ENCODE data around the gene AKIRIN2. TPM values are rescaled to one million over a fixed set of nuclear protein-coding genes. Genes with fewer than 3 reads are reported as not detected.

AKIRIN2 gene
- total and polyA plus RNA-seq, 2 donors (not counting 3 experiments of a cell fraction or from before 2014, with no cell fraction given): 19.0 to 46.4 TPM

DNA sequence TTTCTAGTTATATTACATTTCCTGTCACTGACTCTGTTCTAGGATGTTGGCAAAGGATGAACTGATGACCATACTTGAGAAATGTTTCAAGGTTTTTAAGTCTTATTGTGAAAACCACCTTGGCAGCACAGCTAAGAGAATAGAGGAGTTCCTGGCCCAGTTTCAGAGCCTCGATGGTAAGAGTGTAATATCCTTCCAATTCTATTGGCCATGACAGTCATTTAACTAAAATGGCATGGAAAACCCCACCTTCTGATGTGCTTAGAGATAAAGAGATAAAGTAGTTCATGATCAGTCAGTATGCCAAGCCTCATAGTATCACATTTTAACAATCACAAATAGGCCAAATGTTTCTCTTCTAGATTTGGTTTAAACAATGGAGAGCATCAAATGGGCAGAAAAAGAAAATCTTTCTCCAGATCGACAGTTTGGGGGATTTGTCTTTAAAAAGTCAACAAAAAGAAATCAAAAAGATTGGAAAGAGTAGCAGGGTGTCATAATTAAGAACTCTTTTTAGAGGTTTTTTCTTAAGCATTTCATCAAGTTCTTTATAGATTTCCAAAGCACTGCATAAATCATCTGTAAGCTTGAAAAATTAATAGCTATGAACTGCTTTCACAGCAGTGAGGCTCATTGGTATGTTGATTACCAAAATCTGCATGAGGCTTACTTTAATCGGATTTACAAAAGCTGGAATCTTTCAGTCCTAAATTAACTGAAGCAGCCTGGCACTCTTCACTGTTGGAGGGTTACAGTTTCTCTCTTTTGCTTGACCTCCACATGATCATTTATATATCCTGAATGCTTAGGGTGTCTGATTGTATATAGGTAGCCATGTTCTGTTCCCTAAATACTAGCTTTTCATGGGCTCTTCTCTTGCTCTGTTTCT, 48.7 kb downstream of the AKIRIN2 start:
- no peaks in the 10 kb centered on the region for H3K27me3 ChIP-seq (ENCODE audit: control insufficient read depth in 2 of 2, insufficient read depth in 2 of 2, low read length in 2 of 2)
- no peaks in the 10 kb centered on the region for H3K79me2 ChIP-seq (ENCODE audit: control insufficient read depth, insufficient read depth, low read length)
- intact Hi-C loops (cut with micrococcal nuclease): no loop called here
- H3K9ac ChIP-seq (replicated peaks; ENCODE audit: extremely low read depth, insufficient read depth, low read length): no peak overlapping the region
- H2AFZ ChIP-seq (ENCODE audit: low read depth, low read length): no peak overlapping the region
- peaks cover 6% of the 10 kb centered on the region for H3K4me1 ChIP-seq (ENCODE audit: control insufficient read depth, extremely low read depth, insufficient read depth, low read length)
- H3K9me3 ChIP-seq (replicated peaks; ENCODE audit: control insufficient read depth, insufficient read depth, low read length): no peaks in the 10 kb centered on the region
- ChIA-PET CTCF (no interaction called here), POLR2A (interaction anchor here (0.6 kb wide), 1 partner anchor 47 kb away, joined by 5 read pairs; no protein-coding TSS in a partner anchor)
- no TSS peak for BruUV-seq (replicated peaks)
- no peaks in the 10 kb centered on the region for H3K36me3 ChIP-seq (ENCODE audit: control insufficient read depth in 2 of 2, extremely low read depth in 1 of 2, insufficient read depth in 2 of 2, low read length in 2 of 2)
- TF ChIP-seq, protein P1, sequence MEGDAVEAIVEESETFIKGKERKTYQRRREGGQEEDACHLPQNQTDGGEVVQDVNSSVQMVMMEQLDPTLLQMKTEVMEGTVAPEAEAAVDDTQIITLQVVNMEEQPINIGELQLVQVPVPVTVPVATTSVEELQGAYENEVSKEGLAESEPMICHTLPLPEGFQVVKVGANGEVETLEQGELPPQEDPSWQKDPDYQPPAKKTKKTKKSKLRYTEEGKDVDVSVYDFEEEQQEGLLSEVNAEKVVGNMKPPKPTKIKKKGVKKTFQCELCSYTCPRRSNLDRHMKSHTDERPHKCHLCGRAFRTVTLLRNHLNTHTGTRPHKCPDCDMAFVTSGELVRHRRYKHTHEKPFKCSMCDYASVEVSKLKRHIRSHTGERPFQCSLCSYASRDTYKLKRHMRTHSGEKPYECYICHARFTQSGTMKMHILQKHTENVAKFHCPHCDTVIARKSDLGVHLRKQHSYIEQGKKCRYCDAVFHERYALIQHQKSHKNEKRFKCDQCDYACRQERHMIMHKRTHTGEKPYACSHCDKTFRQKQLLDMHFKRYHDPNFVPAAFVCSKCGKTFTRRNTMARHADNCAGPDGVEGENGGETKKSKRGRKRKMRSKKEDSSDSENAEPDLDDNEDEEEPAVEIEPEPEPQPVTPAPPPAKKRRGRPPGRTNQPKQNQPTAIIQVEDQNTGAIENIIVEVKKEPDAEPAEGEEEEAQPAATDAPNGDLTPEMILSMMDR (IDR thresholded peaks at IDR 0.05; ENCODE audit: extremely low read depth in 1 of 2, insufficient read depth in 1 of 2, low read depth in 1 of 2, low read length in 2 of 2): no peak
- TF ChIP-seq, protein P2, sequence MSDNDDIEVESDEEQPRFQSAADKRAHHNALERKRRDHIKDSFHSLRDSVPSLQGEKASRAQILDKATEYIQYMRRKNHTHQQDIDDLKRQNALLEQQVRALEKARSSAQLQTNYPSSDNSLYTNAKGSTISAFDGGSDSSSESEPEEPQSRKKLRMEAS (IDR thresholded peaks at IDR 0.05; ENCODE audit: insufficient read depth, insufficient read length): no peak
- TF ChIP-seq JUN (IDR thresholded peaks at IDR 0.05; ENCODE audit: borderline replicate concordance, insufficient read depth, insufficient read length, low read depth) (no peak), EZH2 (IDR thresholded peaks at IDR 0.05; ENCODE audit: borderline replicate concordance, low read depth, low read length, severe bottlenecking) (no peak), POLR2AphosphoS5 (IDR thresholded peaks at IDR 0.05; ENCODE audit: insufficient read depth, low read depth, low read length) (no peak), FOS (IDR thresholded peaks at IDR 0.05; ENCODE audit: borderline replicate concordance, insufficient read depth, low read length) (no peak), MYC (IDR thresholded peaks at IDR 0.05; ENCODE audit: low read depth, low read length) (no peak), GATA2 (IDR thresholded peaks at IDR 0.05; ENCODE audit: insufficient read depth, insufficient read length, low read depth, low read length) (no peak), POLR2A (IDR thresholded peaks at IDR 0.05; ENCODE audit: low read depth, low read length) (no peak)
- no peak overlapping the region for H3K4me2 ChIP-seq (ENCODE audit: insufficient read depth, low read length)
- H3K4me3 ChIP-seq (replicated peaks in 1 of 3; ENCODE audit: insufficient read depth in 1 of 3, low read depth in 1 of 3, low read length in 3 of 3): no peak overlapping the region
- no peaks in the 10 kb centered on the region for H3K9me1 ChIP-seq (replicated peaks; ENCODE audit: control insufficient read depth, extremely low read depth, insufficient read depth, low read length)
- dilution Hi-C loops (cut with MboI; ENCODE audit: extremely low pct_ligation_motif_present, low sequenced_read_pairs): no loop called here
- DNase-seq (ENCODE audit: low read depth, low spot score) (no peak), FAIRE-seq (no peak)
- H3K27ac ChIP-seq (ENCODE audit: insufficient read depth, low read depth, low read length): no peak overlapping the region
- no peaks in the 10 kb centered on the region for H4K20me1 ChIP-seq (replicated peaks; ENCODE audit: control insufficient read depth, extremely low read depth, insufficient read depth, low read length)

Data from endothelial cell of umbilical vein (primary cell).